GM12872 (cell line): ENCODE results near the gene TAF4.

Experiments
- TF ChIP-seq, protein P1 (sequence below): IDR thresholded peaks from 3 replicates; pipeline ENCODE4 v1.5.1; 2011; ENCODE audit warnings: low read depth, mild to moderate bottlenecking, low read length, moderate library complexity; ENCODE audit not compliant: insufficient read depth

TAF4 gene

DNA sequence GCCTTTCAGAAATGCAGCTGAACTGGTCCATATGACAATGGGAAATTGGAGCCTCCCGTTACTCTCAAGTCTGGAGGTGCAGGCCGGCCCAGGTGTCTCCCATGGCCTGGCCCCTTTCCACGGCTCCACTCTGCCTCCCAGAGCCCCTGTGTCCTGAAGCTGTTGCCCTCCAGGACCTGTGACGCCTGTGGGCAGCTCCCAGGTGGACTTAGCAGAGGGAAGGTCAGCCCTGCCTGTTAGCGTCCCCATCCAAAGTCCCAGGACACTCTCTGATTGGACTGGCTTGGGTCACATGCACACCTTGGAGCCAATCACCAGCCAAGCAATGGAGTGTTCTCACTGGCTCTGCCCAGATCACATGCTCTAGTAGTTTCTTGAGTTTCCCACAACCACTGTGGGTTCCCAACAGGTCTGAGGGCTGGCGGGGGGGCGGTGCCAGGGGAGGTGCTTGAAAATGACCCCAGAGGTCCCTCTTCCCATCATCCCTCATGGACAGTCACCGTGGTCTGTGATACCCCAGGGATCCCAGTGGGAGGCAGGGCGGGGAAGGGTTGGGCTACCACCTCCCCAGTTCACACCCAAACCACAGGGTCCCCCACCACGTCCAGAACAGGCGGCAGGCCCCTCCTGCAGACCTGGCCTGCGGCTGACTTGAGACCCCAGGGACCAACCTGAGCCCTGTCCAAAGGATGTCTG lies 135.6 kb downstream of the TAF4 start:
- TF ChIP-seq, protein P1, sequence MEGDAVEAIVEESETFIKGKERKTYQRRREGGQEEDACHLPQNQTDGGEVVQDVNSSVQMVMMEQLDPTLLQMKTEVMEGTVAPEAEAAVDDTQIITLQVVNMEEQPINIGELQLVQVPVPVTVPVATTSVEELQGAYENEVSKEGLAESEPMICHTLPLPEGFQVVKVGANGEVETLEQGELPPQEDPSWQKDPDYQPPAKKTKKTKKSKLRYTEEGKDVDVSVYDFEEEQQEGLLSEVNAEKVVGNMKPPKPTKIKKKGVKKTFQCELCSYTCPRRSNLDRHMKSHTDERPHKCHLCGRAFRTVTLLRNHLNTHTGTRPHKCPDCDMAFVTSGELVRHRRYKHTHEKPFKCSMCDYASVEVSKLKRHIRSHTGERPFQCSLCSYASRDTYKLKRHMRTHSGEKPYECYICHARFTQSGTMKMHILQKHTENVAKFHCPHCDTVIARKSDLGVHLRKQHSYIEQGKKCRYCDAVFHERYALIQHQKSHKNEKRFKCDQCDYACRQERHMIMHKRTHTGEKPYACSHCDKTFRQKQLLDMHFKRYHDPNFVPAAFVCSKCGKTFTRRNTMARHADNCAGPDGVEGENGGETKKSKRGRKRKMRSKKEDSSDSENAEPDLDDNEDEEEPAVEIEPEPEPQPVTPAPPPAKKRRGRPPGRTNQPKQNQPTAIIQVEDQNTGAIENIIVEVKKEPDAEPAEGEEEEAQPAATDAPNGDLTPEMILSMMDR = no peak

DNA sequence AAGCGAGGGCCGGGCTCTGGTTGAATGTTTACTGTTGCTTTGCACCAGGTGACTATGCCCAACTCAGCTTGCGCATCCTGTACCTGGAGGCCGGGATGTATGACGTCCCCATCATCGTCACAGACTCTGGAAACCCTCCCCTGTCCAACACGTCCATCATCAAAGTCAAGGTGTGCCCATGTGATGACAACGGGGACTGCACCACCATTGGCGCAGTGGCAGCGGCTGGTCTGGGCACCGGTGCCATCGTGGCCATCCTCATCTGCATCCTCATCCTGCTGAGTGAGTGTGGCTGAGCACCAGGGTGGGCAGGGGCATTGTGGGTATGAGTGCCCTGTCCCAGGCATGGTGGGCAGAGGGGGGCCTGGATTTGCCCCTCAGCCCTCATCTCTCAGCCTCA lies 136.1 kb downstream of the TAF4 start:
- TF ChIP-seq, protein P1 = no peak

DNA sequence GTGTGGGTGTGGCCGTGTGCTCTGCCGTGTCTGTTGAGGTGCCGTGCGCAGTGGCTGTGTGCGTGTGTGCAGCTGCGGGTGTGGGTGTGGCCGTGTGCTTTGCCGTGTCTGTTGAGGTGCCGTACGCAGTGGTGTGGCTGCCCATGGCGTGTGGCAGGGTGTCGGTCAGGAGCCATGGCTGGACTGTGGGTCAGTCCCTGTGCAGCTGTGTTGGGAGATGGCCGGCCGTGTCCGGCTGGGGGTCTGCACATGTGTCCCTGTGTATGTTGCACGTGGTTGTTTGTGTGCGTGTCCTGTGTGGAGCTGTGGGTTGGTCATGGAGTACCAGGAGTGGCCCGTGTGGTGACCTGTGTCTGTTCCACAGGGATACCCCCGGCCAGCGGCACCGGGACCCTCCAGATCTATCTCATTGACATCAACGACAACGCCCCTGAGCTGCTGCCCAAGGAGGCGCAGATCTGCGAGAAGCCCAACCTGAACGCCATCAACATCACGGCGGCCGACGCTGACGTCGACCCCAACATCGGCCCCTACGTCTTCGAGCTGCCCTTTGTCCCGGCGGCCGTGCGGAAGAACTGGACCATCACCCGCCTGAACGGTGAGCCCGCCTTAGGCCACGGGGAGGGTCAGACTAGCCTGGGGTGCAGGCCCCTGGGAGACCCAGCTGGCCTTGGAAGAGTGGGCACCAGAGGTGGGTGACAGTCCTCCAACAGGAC lies 137.7 kb downstream of the TAF4 start:
- TF ChIP-seq, protein P1 = no peak

DNA sequence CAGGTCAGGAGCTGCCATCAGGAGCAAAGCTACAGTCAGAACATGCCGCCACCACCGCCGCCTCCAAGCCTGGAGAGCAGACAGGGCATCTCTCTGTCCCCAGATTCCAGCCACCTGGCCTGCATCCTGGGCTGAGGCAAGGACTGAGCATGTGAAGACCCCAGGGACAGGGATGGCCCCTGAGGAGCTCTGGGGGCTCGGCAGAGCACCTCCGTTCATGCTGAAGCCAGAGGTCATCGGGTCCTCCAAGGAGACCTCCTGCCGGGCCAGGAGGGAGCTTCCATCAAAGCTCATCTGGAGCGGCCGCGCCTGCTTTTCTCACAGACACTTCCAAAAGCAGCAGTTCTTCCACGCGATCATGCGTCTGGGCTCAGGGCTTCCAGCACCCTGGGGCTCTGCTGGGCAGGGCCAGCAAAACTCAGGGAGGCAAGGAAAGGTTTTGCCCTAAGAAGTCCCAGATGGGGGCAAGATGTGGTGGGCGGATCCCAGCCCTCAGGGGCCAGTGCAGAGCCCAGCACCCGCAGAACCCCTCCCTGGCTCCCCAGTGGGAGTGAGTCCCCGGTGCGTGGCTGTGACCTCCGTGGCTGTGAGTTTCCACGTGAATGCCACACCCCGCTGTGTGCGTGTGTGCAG lies 138.4 kb downstream of the TAF4 start:
- TF ChIP-seq, protein P1 = no peak

DNA sequence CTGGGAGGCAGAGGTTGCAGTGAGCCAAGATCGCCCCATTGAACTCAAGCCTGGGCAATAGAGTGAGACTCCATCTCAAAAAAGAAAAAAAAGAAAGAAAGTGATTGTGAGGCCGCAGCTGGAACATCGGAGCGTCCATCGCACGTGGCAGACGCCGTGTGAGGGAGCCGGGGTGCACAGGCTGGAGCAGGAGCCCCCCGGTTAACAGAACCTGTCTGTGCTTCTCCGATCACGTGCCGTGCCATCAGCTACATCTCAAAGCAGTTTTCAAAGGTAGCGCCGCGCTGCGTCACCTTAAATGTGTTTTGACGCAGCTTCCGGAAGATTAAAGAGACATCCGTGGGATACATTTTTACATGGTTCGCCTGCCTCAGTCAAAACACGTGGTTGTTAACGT lies 138.9 kb downstream of the TAF4 start:
- TF ChIP-seq, protein P1 = no peak

DNA sequence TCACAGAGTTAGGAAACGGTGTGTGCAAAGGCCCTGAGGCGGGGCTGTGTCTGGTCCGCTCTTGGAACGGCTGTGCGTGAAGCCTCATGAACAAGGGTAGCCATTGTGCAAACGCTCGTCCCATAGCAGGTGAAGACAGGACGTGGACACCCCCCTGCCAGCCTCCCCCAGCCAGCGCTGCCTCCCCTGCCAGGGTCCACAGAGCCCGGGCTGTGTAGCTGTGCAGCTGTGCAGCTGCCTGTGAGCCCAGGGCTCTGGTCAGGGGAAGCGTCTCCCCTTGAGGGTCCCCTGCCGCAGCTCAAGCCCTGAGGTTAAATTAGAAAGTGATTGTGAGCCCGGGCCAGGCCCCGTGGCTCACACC lies 139.4 kb downstream of the TAF4 start:
- TF ChIP-seq, protein P1 = no peak

DNA sequence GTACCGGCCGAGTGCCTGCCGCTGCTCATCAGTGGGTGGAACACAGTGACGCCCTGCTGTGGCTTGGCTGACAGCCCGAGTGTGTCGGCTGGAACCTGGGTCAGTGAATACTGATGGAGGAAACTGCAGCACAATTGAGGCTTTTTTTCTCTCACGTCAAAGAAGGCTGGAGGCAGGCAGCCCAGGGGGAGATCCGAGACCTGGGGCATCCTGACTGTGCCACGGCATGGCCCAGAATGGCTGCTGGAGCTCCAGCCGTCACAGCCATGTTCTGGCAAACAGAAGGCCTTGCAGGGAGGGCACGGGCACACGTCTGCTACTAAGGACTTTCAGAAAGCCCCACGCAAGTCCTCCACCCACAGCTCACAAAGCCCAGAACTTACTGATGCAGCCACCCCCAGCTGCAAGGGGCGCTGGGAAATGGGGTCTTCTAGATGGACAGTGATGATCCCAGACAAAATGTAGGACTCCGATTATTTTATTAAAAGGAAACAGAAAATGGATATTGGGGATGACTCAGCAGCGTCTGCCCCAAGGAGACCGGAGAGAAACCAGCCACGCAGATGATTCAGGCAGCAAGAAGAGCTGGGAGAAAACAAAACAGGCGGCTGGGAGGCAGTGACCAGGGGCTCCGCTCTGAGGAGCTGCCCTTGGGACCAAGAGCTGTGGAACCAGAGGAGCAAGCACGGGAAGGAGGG lies 140.0 kb downstream of the TAF4 start:
- TF ChIP-seq, protein P1 = no peak
